Ecto neural progenitor cell (in vitro differentiated cells): ENCODE results near the gene RAF1.

Experiments
- DNase-seq: peaks from one replicate; pipeline ENCODE4 v3.0.0-alpha.2; 2018; ENCODE audit warnings: low spot score

RAF1 gene

DNA sequence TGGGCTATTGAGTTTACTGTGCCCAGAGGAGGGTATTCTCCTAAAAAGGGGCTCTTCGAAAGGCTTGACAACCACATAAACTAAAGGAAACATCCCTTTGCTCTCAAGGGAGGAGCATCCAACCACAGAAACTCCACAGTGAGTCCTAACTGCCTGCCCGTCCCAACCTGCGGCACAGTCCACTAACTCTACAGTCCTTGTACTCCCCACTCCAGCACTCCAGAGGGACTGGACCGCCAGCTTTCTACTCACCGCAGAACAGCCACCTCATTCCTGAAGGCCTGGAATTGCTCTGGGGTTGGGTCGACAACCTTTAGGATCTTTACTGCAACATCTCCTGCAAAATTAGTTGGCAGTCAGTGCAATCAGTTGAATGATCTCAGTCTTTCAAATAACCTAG, 72.5 kb downstream of the RAF1 start:
- no peak for DNase-seq

DNA sequence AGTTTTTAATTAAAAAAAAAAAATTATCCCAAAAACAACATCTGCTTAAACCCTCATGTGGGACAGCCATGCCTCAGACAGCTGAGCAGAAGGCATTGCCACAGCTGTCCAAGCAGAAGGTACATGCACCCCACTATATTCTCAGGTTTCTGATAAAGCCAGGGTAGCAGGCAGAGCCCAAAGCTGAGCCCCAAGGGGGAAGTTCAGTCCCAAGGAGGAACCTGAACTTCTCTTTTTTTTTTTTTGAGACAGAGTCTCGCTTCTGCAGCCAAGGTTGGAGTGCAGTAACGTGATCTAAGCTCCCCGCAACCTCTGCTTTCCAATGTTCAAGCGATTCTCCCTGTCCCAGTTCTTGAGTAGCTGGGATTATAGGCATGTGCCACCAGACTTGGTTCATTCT, 73.8 kb downstream of the RAF1 start:
- DNase-seq: no peak

DNA sequence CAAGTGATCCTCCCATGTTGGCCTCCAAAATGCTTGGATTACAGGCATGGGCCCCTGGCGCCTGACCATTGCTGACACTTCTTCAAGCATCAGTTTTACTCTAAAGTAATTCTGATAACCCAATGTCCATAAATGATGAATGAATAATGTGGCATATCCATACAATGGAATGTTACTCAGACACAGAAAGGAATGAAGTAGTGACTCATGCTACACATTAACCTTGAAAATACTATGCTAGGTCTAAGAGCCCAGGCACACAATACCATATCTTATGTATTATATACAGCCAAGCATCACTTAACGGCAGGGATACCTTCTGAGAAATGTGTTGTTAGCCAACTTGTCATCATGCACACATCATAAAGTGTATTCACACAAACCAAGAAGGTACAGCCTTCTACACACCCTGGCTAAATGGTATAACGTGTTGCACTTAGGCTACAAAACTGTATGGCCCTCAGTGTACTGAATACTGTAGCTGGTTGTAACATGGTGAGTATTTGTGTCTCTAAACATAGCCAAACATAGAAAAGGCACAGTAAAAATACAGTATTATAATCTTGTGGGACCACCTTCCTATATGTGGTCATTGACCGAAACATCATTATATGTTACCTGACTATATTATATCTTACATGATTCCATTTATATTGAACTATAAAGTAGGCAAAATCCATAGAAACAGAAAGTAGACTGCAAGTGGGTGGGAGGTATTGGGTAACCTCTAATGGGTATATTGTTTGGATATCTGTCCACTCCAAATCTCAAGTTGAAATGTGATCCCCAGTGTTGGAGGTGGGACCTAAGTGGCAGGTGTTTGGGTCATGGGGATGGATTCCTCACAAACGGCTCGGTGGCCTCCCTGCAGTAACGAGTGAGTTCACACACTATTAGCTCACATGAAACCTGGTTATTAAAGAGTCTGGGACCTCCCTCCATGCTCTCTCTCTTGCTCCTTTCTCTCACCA, 75.6 kb downstream of the RAF1 start:
- no peak for DNase-seq

DNA sequence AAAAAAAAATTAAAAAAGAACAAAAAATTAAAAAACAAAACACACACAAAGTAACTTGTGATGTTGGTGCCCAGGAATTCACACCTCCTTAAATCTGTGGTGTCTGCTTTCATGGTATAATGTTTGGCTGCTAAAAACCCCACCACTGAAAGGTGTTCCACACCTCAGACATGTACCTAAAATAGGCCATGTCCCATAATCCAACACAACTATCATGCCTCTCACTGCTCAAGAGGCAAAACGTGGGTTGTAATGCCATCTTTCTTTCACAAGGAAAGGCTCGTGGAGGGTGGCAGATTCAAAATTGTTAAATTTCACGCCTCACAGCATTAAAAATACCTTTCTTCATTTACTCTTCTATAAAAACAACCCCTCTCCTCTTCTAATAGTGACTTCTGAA, 77.5 kb downstream of the RAF1 start:
- no peak for DNase-seq

DNA sequence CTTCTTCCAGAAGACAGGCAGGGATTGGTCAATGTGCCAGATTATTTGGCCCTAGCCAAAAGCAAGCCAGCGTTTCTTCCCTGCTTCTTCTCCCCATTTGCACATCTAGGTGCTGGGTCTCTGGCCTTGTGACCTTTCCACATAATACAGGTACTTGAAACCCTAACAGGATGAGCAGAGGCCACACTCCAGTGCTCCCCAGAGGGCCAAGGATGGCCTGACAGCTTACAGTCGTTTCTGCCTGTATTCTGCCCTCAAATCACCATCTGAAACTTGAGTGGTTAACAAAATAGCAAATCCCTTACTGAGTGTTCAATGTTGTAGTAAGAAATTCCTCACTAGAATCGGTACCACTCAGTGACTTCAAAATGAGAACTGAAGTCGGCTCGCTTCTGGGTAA, 77.9 kb downstream of the RAF1 start:
- no peak for DNase-seq

DNA sequence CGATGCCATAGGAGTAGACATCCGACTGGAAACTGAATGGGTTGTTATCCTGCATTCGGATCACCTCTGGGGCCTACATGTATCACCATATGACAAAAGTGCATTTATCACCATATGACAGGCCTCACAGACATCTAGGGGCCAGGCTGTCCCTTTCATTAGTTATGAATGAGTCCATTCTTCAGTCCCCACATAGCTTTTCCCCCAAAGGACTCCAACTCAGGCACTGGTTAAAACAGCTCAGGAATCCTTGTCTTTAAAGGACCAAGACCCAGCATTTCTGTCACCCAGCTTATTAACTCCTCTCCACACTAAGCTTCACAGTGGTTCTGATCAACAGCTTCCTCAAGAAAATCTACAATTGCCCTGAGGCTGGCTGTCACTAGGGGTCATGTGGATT, 78.7 kb downstream of the RAF1 start:
- DNase-seq: no peak

DNA sequence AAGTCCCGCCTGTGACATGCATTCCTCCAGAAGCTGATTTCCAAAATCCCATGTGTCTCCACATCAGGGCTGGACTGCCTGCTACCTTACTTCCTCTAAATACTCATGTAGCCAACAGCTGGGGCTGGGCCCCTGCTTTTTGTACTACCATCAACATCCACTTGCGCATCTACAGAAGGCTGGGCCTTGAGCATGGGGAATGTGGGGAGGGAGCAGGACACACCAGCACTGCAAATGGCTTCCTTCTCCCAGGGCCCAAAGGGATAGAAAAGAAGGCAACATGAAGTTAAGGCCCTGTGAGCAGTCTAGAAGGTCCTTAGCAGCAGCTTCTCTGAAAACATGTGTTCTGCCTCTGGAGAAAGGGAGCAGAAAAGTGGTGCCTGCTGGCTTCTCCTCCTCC, 79.8 kb downstream of the RAF1 start:
- DNase-seq: no peak

DNA sequence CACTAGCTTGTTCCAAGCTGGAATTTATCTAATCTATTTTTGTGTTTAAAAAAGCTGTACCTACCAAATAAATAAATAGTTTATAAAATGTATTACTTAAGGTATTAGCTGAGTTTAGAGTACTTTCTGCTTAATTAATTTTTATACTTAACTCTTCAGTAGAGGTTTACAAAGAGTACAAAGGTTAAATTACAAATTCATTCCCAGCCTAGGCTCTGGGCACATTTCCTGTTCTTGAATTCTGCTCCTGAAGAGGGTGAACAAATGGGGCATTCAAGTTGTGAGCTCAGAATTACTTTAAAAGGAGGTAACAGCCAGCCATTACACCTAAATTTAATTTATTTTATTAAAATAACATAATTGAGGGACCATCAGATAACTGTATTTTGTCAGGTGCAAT, 80.6 kb downstream of the RAF1 start:
- no peak for DNase-seq

DNA sequence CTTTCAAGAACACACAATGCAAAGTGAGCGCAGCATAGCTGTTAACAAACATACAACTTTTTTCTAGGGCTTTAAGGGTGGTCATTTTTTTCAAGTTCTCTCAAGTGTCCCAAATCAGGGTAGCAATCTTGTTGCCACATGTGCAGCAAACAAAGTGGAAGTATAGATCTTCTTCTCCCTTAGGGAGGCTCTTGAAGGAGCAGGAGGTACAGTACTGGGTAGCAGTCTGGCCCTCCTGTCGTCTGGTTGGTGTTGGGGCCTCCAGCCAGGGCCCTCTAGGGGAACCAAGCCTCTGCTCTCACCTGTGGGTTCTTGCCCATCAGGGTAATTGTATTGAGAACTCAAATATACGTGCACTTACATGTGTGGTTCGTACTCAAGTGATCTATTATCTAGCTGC, 81.2 kb downstream of the RAF1 start:
- DNase-seq: no peak

DNA sequence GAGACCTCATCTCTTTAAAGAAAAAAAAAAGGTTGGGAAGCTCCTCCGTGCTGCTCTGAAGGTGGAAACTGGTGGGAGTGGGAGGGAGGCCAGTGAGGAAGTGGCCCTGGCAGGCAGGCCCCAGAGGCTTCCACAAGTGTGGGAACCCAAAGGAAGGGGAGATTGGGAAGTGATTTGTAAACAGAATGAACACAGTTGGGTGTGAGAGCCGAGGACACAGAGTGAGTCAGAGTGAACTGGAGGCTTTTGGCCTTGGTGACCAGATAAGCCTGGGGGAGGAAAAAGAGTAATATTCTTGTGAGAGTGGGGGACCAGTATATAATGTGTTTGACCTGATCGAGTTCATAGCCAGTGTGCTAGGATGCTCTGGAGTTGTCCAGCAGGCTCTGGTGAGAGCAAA, 84.0 kb downstream of the RAF1 start:
- DNase-seq: no peak

DNA sequence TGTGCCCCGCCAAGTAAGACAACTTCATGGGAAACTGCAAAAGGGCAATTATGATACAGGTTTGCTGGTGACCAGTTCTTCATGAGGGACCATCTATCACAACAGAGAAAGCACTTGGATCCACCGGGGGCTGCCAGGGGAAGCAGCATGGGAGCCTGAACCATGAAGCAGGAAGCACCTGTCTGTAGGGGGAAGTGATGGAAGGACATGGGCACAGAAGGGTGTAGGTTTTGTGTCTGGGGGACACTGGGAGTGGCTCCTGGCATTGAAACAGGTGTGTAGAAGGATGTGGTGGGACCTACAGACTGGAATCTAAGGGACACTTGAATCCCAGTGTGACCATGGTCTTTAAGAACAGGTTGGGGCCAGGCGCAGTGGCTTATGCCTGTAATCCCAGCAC, 84.5 kb downstream of the RAF1 start:
- DNase-seq: no peak

DNA sequence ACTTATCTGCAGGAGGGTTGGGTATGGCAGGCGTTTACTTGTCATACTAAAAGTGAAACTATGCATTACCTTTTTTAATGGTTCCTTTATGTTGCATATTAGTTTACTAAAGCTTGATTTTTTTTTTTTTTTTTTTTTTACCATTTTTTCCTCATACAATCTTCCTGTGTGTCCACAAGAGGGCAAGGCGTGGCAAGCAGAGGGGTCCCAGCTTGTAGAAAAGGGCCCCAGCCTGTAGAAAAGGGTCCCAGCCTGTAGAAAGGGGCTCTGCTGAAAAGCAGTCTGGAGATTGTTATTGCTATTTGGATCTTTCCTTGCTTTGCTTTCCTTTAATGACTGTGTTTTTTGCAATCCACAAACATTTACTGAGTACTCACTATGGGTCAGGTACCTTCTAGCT, 85.2 kb downstream of the RAF1 start:
- no peak for DNase-seq

DNA sequence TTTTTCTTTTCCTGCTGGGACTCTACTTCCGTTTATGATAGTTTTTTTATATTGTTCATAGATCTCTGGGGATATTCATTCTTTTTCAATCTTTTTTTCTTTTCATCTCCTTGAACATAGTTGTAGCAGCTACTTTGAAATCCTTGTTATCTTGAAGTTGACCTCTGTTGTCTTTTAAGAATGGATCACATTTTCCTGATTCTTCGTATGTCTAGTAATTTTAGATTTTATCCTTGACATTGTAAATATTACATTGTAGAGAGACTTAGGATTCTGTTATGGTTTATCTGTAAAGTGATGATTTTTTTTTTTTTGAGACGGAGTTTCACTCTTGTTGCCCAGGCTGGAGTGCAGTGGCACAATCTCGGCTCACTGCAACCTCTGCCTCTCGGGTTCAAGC, 86.5 kb downstream of the RAF1 start:
- DNase-seq: no peak

DNA sequence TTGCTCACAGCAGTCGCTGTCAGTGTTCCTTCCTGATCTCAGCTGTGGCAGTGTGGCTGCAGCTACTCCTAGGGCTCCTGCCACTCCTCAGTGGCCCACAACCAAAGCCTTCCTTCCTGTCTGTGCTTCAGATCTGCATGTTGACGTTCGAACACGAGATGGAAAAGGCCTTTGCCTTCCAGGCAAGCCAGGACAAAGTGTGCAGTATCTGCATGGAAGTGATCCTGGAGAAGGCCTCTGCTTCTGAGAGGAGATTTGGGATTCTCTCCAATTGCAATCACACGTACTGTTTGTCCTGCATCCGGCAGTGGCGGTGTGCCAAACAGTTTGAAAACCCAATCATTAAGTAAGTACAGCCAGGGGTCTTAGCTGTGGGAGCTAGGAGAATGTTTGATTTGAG, 89.3 kb downstream of the RAF1 start:
- no peak for DNase-seq

DNA sequence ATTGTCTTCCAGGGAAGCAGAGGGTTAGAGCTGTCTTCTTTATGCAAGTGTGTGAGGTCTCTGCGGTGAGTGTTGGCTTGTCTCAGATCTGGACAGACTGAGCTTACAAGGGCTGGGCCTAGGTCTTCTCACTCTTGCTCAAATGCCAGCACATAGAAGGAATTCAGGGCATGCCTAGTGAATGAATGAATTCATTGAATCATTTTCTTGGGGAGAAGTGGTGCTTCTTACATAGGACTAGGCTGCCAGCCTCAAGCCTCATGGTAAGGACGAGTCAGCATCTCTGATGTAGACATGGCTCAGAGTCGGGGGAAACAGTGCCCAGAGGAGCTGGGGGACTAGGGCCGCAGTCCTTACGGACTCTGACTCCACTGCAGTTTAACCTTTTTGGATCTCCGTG, 89.8 kb downstream of the RAF1 start:
- no peak for DNase-seq

DNA sequence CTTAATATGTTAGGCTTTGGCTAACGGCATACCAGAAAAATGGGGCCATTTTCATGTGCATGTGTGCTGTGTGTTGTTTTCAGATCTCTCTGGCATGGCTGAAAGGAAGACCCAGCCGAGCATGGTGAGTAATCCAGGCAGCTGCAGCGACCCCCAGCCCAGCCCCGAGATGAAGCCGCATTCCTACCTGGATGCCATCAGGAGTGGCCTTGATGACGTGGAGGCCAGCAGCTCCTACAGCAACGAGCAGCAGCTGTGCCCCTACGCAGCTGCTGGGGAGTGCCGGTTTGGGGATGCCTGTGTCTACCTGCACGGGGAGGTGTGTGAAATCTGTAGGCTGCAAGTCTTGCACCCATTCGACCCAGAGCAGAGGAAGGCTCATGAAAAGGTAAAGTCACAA, 91.9 kb downstream of the RAF1 start:
- DNase-seq: no peak

DNA sequence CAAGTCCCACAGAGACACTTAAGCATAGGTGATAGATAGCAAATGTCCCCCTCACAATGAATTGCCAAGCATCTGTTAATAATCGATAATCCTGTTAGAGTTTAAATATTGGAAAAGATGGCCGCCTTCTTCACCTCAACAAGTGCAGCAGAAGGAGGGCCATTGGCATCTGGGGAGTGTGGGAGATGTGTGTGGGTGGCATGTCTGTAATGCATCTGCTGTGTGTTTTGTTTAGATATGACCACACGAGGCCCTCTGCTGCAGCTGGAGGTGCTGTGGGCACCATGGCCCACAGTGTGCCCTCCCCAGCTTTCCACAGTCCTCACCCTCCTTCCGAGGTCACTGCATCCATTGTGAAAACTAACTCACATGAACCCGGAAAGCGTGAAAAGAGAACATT, 94.1 kb downstream of the RAF1 start:
- no peak for DNase-seq

DNA sequence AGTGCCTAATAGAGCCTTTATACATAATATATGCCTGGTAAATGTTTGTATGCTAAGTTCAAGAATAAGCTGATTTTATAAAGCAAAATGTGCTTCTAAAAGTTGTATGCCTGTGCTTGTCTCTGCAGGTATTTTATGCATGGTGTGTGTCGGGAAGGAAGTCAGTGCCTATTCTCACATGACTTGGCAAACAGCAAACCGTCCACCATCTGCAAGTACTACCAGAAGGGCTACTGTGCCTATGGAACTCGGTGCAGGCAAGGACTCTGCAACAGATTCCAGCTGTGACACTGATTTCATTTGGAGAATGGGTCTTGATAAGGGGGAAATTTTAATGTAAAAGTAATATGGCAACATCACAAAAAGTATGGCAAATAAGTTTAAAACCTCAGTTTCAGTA, 95.2 kb downstream of the RAF1 start:
- no peak for DNase-seq

DNA sequence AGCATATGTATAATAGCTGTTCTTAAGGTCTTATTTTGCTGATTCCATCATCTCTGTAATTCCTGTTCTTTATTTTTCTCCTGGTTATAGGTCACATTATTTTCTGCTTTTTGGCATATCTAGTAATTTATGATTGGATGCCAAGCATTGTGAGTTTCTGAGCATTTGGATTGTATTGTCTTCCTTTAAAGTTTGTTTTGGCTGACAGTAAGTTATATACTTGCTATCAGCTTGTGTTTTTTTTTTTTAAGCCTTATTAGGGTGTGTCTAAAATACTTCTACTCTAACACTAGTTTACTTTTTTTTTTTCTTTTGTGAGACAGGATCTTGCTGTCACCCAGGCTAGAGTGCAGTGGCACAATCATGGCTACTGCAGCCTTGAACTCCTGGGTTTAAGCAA, 96.9 kb downstream of the RAF1 start:
- DNase-seq: no peak

DNA sequence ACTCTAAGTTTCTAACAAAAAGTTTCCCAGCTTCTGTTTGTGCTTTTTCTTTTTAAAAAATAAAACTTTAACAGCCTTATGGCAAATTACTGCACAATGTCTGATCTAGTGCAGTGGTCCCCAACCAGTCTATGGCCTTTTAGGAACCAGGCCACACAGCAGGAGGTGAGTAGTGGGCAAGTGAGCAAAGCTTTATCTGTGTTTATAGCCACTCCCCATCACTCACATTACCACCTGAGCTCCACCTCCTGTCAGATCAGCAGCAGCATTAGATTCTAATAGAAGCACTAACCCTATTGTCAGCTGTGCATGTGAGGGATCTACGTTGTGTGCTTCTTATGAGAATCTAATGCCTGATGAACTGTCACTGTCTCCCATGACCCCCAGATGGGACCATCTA, 101.5 kb downstream of the RAF1 start:
- no peak for DNase-seq

DNA sequence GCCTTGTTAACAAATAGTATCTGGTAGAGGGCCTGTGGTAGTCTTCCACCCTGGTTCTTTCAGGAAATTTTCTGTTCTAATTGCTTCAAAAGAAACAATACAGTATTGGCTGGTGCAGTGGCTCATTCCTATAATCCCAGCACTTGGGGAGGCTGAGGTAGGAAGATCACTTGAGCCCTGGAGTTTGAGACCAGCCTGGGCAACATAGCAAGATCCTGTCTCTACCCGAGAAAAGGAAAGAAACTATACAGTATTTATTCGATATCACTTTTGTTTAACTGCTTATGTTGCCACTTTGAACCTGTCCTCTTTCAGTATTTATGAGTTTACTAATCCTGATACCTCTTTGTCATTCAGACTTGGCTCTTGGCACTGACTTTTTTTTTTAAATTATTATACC, 102.5 kb downstream of the RAF1 start:
- DNase-seq: no peak

DNA sequence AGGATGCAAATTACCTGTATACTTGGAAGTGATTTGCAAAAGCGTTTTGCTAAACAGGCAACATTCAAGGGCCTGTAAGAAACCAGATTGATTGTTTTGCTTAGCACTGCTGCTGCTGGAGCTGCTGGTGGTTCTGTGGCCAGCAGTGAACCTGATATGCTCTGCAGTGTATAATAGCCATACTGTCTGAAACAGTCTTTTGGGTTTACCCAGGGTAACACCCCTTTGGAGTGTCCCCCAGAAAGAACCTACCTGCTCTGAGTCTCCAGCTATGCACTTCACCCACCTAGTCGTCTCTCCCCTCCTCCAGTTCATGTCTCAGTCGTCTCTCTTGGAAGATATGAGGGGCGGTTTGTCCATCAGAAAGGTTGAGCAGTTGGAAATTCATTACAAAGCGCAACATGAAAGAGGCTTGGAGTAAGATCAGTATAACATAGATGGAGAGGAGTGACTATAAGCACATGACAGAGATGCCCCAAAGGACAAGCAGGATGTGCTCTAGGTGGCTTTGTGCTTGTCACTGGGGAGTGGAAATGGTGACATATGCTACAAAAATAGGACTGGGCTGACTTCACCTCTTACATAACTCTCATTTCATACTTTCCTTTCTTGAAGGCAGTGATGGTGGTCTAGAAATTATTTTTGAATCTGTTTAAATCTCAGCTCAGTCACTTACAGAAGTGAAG, 103.3 kb downstream of the RAF1 start:
- DNase-seq: no peak

DNA sequence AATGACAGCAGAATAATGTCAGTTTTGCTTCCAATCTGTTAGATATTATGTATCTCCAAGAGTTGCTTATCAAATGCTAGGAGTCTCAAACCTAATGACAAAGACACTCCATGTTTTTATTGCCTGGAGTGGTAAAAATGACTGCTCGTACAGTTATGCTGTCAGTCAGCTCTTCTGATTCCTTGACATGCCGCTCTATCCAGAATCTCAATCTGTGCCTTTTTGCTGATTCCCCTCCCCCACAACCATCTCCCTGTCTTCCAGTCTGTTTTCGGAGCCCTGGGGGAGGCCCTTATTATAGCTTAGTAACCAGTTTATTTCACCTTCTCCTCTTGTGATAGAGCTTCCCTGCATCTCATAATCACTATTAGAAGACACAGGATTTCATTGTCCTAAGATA, 104.4 kb downstream of the RAF1 start:
- no peak for DNase-seq

DNA sequence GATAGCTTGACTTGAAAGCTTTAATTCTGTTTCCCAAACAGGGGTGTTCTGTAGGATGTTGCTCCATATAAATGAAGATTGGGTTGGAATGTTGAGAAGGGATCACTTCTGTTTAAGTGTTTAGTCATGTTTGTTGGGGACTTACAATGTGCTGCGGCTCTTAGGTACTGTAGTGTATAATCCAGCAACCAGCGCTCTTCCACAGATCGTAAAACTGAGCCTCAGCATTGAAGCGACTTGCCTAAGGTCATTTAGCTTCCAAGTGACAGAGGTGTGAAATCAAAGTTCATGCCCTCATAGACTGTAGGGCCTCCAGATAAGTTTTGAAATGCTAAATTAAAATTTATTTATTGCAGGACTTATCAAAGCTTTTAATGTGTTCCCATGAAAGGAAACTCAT, 105.2 kb downstream of the RAF1 start:
- DNase-seq: no peak
